Kidney epithelial cell (primary cell): ENCODE data around the gene C18orf54. TPM values are rescaled to one million over a fixed set of nuclear protein-coding genes. Genes with fewer than 3 reads are reported as not detected.
A peak's percentile ranks its signal among the peaks of the same experiment; 100 is the strongest.

Experiments used
- DNase-seq: peaks from one replicate; pipeline ENCODE4 v3.0.0-alpha.2; 2010; ENCODE audit warnings: low read depth
- H3K27me3 ChIP-seq: 2 replicates; pipeline ENCODE4 v1.6.0; 2011; ENCODE audit warnings: low read length; ENCODE audit not compliant: control insufficient read depth, insufficient read depth
- H3K36me3 ChIP-seq: 2 replicates; pipeline ENCODE4 v1.5.1; 2011; ENCODE audit warnings: low read length; ENCODE audit not compliant: control insufficient read depth, insufficient read depth
- H3K4me3 ChIP-seq: 2 replicates; pipeline ENCODE4 v1.5.1; 2011; ENCODE audit warnings: low read depth, mild to moderate bottlenecking, control low read depth, low read length
- CTCF ChIP-seq: IDR thresholded peaks from 2 replicates; pipeline ENCODE4 v1.5.1; 2011; ENCODE audit warnings: mild to moderate bottlenecking, moderate library complexity, low read length, control low read depth, inconsistent platforms; ENCODE audit not compliant: insufficient read depth, poor library complexity, severe bottlenecking
- total RNA-seq: library from RNA; depleted of rRNA; stranded (reverse); fragments of >200 nt; gene quantifications from 2 replicates; pipeline ENCODE4 v1.2.3, GENCODE V29; 2015

The C18orf54 gene
- total RNA-seq, 1 donor from 2014 or later: 3.4 TPM

GRCh38 chr18:54389143-54389505, 31.4 kb downstream of the C18orf54 start:
- H3K4me3 ChIP-seq: no peak overlapping the region
- no peak for DNase-seq

GRCh38 chr18:54390838-54391237, 33.1 kb downstream of the C18orf54 start:
- H3K27me3 ChIP-seq: no peaks in the 10 kb centered on the region
- no peak for DNase-seq
- no peak overlapping the region for H3K4me3 ChIP-seq
- no peaks in the 10 kb centered on the region for H3K36me3 ChIP-seq
- no peak for TF ChIP-seq CTCF

More at GRCh38 chr18:54389143-54389505, 31.4 kb downstream of the C18orf54 start:
- H3K36me3 ChIP-seq: no peaks in the 10 kb centered on the region
- no peak for TF ChIP-seq CTCF
- no peaks in the 10 kb centered on the region for H3K27me3 ChIP-seq

- H3K4me3 ChIP-seq: no peak overlapping the region
- TF ChIP-seq CTCF: peak; percentile 64
- H3K36me3 ChIP-seq: no peaks in the 10 kb centered on the region
- H3K27me3 ChIP-seq: no peaks in the 10 kb centered on the region
- no peak for DNase-seq
These were observed 34.9 kb downstream of the C18orf54 start for GRCh38 chr18:54392543-54393023.

- no peaks in the 10 kb centered on the region for H3K36me3 ChIP-seq
- no peak for TF ChIP-seq CTCF
- no peak for DNase-seq
- no peaks in the 10 kb centered on the region for H3K27me3 ChIP-seq
- no peak overlapping the region for H3K4me3 ChIP-seq
These were observed 36.1 kb downstream of the C18orf54 start for GRCh38 chr18:54393648-54394294.

- H3K36me3 ChIP-seq: no peaks in the 10 kb centered on the region
- no peak overlapping the region for H3K4me3 ChIP-seq
- H3K27me3 ChIP-seq: no peaks in the 10 kb centered on the region
- no peak for TF ChIP-seq CTCF
- DNase-seq: no peak
These were observed 39.1 kb downstream of the C18orf54 start for GRCh38 chr18:54396760-54397159.

- H3K27me3 ChIP-seq: no peaks in the 10 kb centered on the region
- no peak overlapping the region for H3K4me3 ChIP-seq
- no peaks in the 10 kb centered on the region for H3K36me3 ChIP-seq
- TF ChIP-seq CTCF: no peak
- no peak for DNase-seq
These were observed 47.6 kb downstream of the C18orf54 start for GRCh38 chr18:54405290-54405689.
